Measurements from ENCODE around the gene LRRC4C.

The LRRC4C gene

GRCh38 chr11:40602866-40603552 is 856.4 kb downstream of the LRRC4C start:
- Histone ChIP-seq H3K79me1 (replicated peaks; ENCODE audit: low read length, poor library complexity, severe bottlenecking) (no peaks in the 10 kb centered on the region), H2BK12ac (ENCODE audit: low read length in 2 of 2) (no peak overlapping the region), H3K18ac (ENCODE audit: low read depth in 1 of 2, low read length in 2 of 2) (no peak overlapping the region), H3K9ac (ENCODE audit: low read length) (no peak overlapping the region), H3K4me1 (ENCODE audit: control insufficient read depth, insufficient read depth, low read depth, low read length) (no peaks in the 10 kb centered on the region), H3K4me3 (ENCODE audit: insufficient read depth in 1 of 2, low read depth in 1 of 2, low read length in 2 of 2) (no peak overlapping the region), H3K14ac (ENCODE audit: low read length in 2 of 2) (no peak overlapping the region), H3K23ac (ENCODE audit: low read length in 2 of 2) (no peak overlapping the region), H2AFZ (ENCODE audit: low read depth, low read length) (no peak overlapping the region), H3K4ac (ENCODE audit: low read depth in 1 of 2, low read length in 2 of 2) (no peak overlapping the region), H3K36me3 (ENCODE audit: control insufficient read depth in 1 of 2, insufficient read depth in 2 of 2, low read depth in 1 of 2, low read length in 2 of 2) (no peaks in the 10 kb centered on the region), H2BK15ac (ENCODE audit: low read depth, poor library complexity, severe bottlenecking) (no peak overlapping the region), H2BK5ac (ENCODE audit: low read depth, low read length, poor library complexity, severe bottlenecking) (no peak overlapping the region), H4K8ac (ENCODE audit: low read length) (no peak overlapping the region), H3K27me3 (ENCODE audit: control insufficient read depth in 1 of 2, insufficient read depth in 1 of 2, low read length in 2 of 2) (no peaks in the 10 kb centered on the region), H2AK5ac (ENCODE audit: low read length, severe bottlenecking) (no peak overlapping the region), H4K91ac (ENCODE audit: low read length) (no peak overlapping the region), H3K4me2 (ENCODE audit: low read length, poor library complexity, severe bottlenecking) (no peak overlapping the region), H3K27ac (ENCODE audit: low read length, poor library complexity, severe bottlenecking) (no peak overlapping the region), H3K9me3 (ENCODE audit: control insufficient read depth, low read length) (peaks cover 46% of the 10 kb centered on the region), H2BK120ac (ENCODE audit: low read depth, low read length) (no peak overlapping the region)
- WGBS: 100% methylated on average over 1 of the region's 3 CpGs
- DNase-seq: no peak

DNA sequence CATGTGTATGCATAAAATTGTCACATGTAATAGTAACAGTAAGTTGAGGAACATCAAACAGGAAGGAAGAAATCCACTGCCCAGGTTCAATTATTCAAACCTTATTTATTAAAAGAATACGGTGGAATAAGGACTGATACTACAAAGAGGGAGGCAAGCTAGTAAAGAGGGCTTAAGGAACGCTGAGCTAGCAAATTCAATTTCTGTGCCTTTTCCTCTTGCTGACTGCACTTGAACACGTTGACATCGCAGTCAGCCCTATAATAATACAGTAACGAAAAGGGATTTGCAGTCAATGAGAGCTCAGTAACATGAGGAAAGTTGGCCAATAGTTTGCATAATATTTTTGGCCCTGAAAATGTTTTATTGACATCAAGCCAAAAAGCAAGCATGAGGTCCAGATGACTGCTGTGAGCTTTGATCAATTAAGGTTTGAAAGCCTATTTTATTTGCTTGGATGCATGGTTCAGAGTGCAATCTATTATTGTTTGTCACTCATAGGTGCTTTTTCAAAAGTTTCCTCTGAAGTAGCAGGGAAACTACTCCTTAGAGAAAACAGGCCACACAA is 861.8 kb downstream of the LRRC4C start:
- Histone ChIP-seq H3K79me1 (replicated peaks; ENCODE audit: low read length, poor library complexity, severe bottlenecking) (no peaks in the 10 kb centered on the region), H2AK5ac (ENCODE audit: low read length, severe bottlenecking) (no peak overlapping the region), H3K4me1 (ENCODE audit: control insufficient read depth, insufficient read depth, low read depth, low read length) (no peaks in the 10 kb centered on the region), H3K18ac (ENCODE audit: low read depth in 1 of 2, low read length in 2 of 2) (no peak overlapping the region), H2BK5ac (ENCODE audit: low read depth, low read length, poor library complexity, severe bottlenecking) (no peak overlapping the region), H3K14ac (ENCODE audit: low read length in 2 of 2) (no peak overlapping the region), H4K8ac (ENCODE audit: low read length) (no peak overlapping the region), H2AFZ (ENCODE audit: low read depth, low read length) (no peak overlapping the region), H3K9me3 (ENCODE audit: control insufficient read depth, low read length) (peaks cover 7% of the 10 kb centered on the region), H4K91ac (ENCODE audit: low read length) (no peak overlapping the region), H3K27ac (ENCODE audit: low read length, poor library complexity, severe bottlenecking) (no peak overlapping the region), H3K9ac (ENCODE audit: low read length) (no peak overlapping the region), H2BK12ac (ENCODE audit: low read length in 2 of 2) (no peak overlapping the region), H3K4me3 (ENCODE audit: insufficient read depth in 1 of 2, low read depth in 1 of 2, low read length in 2 of 2) (no peak overlapping the region), H3K4me2 (ENCODE audit: low read length, poor library complexity, severe bottlenecking) (no peak overlapping the region), H3K23ac (ENCODE audit: low read length in 2 of 2) (no peak overlapping the region), H3K27me3 (ENCODE audit: control insufficient read depth in 1 of 2, insufficient read depth in 1 of 2, low read length in 2 of 2) (no peaks in the 10 kb centered on the region), H2BK120ac (ENCODE audit: low read depth, low read length) (no peak overlapping the region), H2BK15ac (ENCODE audit: low read depth, poor library complexity, severe bottlenecking) (no peak overlapping the region), H3K4ac (ENCODE audit: low read depth in 1 of 2, low read length in 2 of 2) (no peak overlapping the region), H3K36me3 (ENCODE audit: control insufficient read depth in 1 of 2, insufficient read depth in 2 of 2, low read depth in 1 of 2, low read length in 2 of 2) (no peaks in the 10 kb centered on the region)
- WGBS: 88% methylated on average over 5 of the region's 5 CpGs
- DNase-seq: no peak

DNA sequence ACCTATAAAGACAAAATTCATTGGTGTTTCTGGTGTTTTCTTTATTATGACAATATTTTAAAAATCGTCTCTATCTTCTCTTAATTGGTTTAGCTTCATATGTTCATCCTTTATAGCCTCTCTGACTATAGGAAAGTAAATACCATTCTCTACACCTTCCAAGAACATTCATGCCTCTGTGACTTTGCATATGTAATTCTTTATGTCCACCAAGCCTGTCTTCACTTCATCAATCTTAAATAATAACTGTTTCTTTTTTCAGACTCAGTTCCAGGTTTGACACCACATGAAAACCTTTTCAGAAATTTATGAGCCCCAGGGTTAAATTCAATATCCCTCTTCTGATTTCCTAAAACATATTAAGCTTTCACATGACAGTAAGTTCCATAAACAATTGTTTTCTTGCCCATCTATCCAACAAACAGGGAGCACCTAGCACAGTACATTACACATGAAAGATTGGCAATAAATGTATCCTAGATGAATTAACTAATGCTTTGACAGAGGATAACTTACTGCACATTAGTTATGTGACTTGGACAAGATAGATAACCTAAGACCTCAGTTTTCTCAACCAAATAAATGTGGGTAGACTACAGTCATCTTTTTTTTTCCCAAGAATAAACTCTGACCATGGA is 886.1 kb downstream of the LRRC4C start:
- H3K36me3 ChIP-seq (ENCODE audit: control insufficient read depth in 1 of 2, insufficient read depth in 2 of 2, low read depth in 1 of 2, low read length in 2 of 2): no peaks in the 10 kb centered on the region
- no peak overlapping the region for H4K8ac ChIP-seq (ENCODE audit: low read length)
- H3K9me3 ChIP-seq (ENCODE audit: control insufficient read depth, low read length): no peaks in the 10 kb centered on the region
- no peak overlapping the region for H3K4me3 ChIP-seq (ENCODE audit: insufficient read depth in 1 of 2, low read depth in 1 of 2, low read length in 2 of 2)
- no peak overlapping the region for H3K23ac ChIP-seq (ENCODE audit: low read length in 2 of 2)
- H3K27ac ChIP-seq (ENCODE audit: low read length, poor library complexity, severe bottlenecking): no peak overlapping the region
- H3K9ac ChIP-seq (ENCODE audit: low read length): no peak overlapping the region
- H2BK15ac ChIP-seq (ENCODE audit: low read depth, poor library complexity, severe bottlenecking): no peak overlapping the region
- no peak for DNase-seq
- no peak overlapping the region for H3K4me2 ChIP-seq (ENCODE audit: low read length, poor library complexity, severe bottlenecking)
- no peaks in the 10 kb centered on the region for H3K79me1 ChIP-seq (replicated peaks; ENCODE audit: low read length, poor library complexity, severe bottlenecking)
- H3K4me1 ChIP-seq (ENCODE audit: control insufficient read depth, insufficient read depth, low read depth, low read length): no peaks in the 10 kb centered on the region
- H2AFZ ChIP-seq (ENCODE audit: low read depth, low read length): no peak overlapping the region
- H3K4ac ChIP-seq (ENCODE audit: low read depth in 1 of 2, low read length in 2 of 2): no peak overlapping the region
- no peaks in the 10 kb centered on the region for H3K27me3 ChIP-seq (ENCODE audit: control insufficient read depth in 1 of 2, insufficient read depth in 1 of 2, low read length in 2 of 2)
- no peak overlapping the region for H2BK5ac ChIP-seq (ENCODE audit: low read depth, low read length, poor library complexity, severe bottlenecking)
- H3K14ac ChIP-seq (ENCODE audit: low read length in 2 of 2): no peak overlapping the region
- H4K91ac ChIP-seq (ENCODE audit: low read length): no peak overlapping the region
- no peak overlapping the region for H2AK5ac ChIP-seq (ENCODE audit: low read length, severe bottlenecking)
- H2BK120ac ChIP-seq (ENCODE audit: low read depth, low read length): no peak overlapping the region
- no peak overlapping the region for H2BK12ac ChIP-seq (ENCODE audit: low read length in 2 of 2)
- H3K18ac ChIP-seq (ENCODE audit: low read depth in 1 of 2, low read length in 2 of 2): no peak overlapping the region
- WGBS: 48% methylated on average over 1 of the region's 1 CpG

DNA sequence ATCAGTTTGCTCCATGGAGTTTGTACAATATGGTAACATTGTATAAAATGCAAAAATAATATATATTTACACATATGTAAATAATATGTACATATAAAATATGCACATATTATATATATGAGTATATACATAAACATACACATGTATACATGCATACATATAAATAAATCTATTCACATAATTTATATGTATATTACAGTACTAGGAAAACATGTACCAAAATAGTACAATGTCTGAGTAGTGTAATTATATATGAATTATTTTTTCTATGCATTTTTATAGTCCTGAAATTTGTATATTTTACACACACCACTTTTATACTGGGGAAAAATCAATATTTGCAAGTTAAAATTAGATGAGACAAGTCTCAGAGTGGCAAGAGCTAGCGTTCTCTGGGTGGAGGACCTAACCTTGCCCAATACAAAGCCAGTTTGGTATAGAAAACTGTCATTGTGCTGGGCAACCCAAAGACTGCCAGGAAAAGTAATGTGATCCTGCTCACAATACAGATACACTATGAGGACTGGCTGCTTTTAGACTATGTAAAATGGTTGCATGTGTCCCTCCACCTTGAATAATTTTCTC is 889.4 kb downstream of the LRRC4C start:
- Histone ChIP-seq H3K36me3 (ENCODE audit: control insufficient read depth in 1 of 2, insufficient read depth in 2 of 2, low read depth in 1 of 2, low read length in 2 of 2) (no peaks in the 10 kb centered on the region), H2BK12ac (ENCODE audit: low read length in 2 of 2) (no peak overlapping the region), H2BK15ac (ENCODE audit: low read depth, poor library complexity, severe bottlenecking) (no peak overlapping the region), H3K27ac (ENCODE audit: low read length, poor library complexity, severe bottlenecking) (no peak overlapping the region), H3K27me3 (ENCODE audit: control insufficient read depth in 1 of 2, insufficient read depth in 1 of 2, low read length in 2 of 2) (no peaks in the 10 kb centered on the region), H3K79me1 (replicated peaks; ENCODE audit: low read length, poor library complexity, severe bottlenecking) (no peaks in the 10 kb centered on the region), H3K9ac (ENCODE audit: low read length) (no peak overlapping the region), H3K23ac (ENCODE audit: low read length in 2 of 2) (no peak overlapping the region), H2BK120ac (ENCODE audit: low read depth, low read length) (no peak overlapping the region), H3K4ac (ENCODE audit: low read depth in 1 of 2, low read length in 2 of 2) (no peak overlapping the region), H3K4me2 (ENCODE audit: low read length, poor library complexity, severe bottlenecking) (no peak overlapping the region), H4K91ac (ENCODE audit: low read length) (no peak overlapping the region), H3K14ac (ENCODE audit: low read length in 2 of 2) (no peak overlapping the region), H2BK5ac (ENCODE audit: low read depth, low read length, poor library complexity, severe bottlenecking) (no peak overlapping the region), H2AFZ (ENCODE audit: low read depth, low read length) (no peak overlapping the region), H2AK5ac (ENCODE audit: low read length, severe bottlenecking) (no peak overlapping the region), H4K8ac (ENCODE audit: low read length) (no peak overlapping the region), H3K18ac (ENCODE audit: low read depth in 1 of 2, low read length in 2 of 2) (no peak overlapping the region), H3K9me3 (ENCODE audit: control insufficient read depth, low read length) (no peaks in the 10 kb centered on the region), H3K4me1 (ENCODE audit: control insufficient read depth, insufficient read depth, low read depth, low read length) (no peaks in the 10 kb centered on the region), H3K4me3 (ENCODE audit: insufficient read depth in 1 of 2, low read depth in 1 of 2, low read length in 2 of 2) (no peak overlapping the region)
- WGBS: 77% methylated on average over 1 of the region's 1 CpG
- no peak for DNase-seq

All from mesenchymal stem cell (in vitro differentiated cells and primary cell).